ENCODE results near the gene MAP4K3.

Gene MAP4K3

GRCh38 chr2:39241588-39241987 lies 195.5 kb downstream of the MAP4K3 start:
- DNase-seq (ENCODE audit: low spot score), result no peak

GRCh38 chr2:39240758-39241157 lies 196.3 kb downstream of the MAP4K3 start:
- no peak for DNase-seq (ENCODE audit: low spot score)

GRCh38 chr2:39234754-39235153 lies 202.3 kb downstream of the MAP4K3 start:
- no peak for DNase-seq (ENCODE audit: low spot score)

GRCh38 chr2:39232141-39232540 lies 204.9 kb downstream of the MAP4K3 start:
- no peak for DNase-seq (ENCODE audit: low spot score)

- DNase-seq (ENCODE audit: low spot score), result peak; percentile 9
Measured at GRCh38 chr2:39228413-39229209, 208.5 kb downstream of the MAP4K3 start.

- peak; percentile 86 for DNase-seq (ENCODE audit: low spot score)
Measured at GRCh38 chr2:39227628-39228412, 209.3 kb downstream of the MAP4K3 start.

GRCh38 chr2:39225567-39225966 lies 211.5 kb downstream of the MAP4K3 start:
- no peak for DNase-seq (ENCODE audit: low spot score)

- no peak for DNase-seq (ENCODE audit: low spot score)
Measured at GRCh38 chr2:39223909-39224308, 213.2 kb downstream of the MAP4K3 start.

GRCh38 chr2:39221459-39221858 lies 215.6 kb downstream of the MAP4K3 start:
- DNase-seq (ENCODE audit: low spot score), result no peak

GRCh38 chr2:39220136-39220535 lies 216.9 kb downstream of the MAP4K3 start:
- no peak for DNase-seq (ENCODE audit: low spot score)

GRCh38 chr2:39218391-39218790 lies 218.7 kb downstream of the MAP4K3 start:
- DNase-seq (ENCODE audit: low spot score), result no peak

- DNase-seq (ENCODE audit: low spot score), result no peak
Measured at GRCh38 chr2:39217192-39217550, 219.9 kb downstream of the MAP4K3 start.

GRCh38 chr2:39216346-39217191 lies 220.5 kb downstream of the MAP4K3 start:
- DNase-seq (ENCODE audit: low spot score), result peak; percentile 89

GRCh38 chr2:39215545-39215944 lies 221.5 kb downstream of the MAP4K3 start:
- DNase-seq (ENCODE audit: low spot score), result peak; percentile 14

GRCh38 chr2:39213015-39213414 lies 224.1 kb downstream of the MAP4K3 start:
- DNase-seq (ENCODE audit: low spot score), result no peak

- no peak for DNase-seq (ENCODE audit: low spot score)
Measured at GRCh38 chr2:39210846-39211245, 226.2 kb downstream of the MAP4K3 start.

- no peak for DNase-seq (ENCODE audit: low spot score)
Measured at GRCh38 chr2:39203382-39203781, 233.7 kb downstream of the MAP4K3 start.

GRCh38 chr2:39202639-39203369 lies 234.3 kb downstream of the MAP4K3 start:
- DNase-seq (ENCODE audit: low spot score), result no peak

Measured in CD4-positive, alpha-beta T cell treated with Interleukin-6 at 100 ng/mL for 8 hours (primary cell).